PFSK-1 (cell line): ENCODE results near the gene RMP24.

Source experiments
- POLR2AphosphoS5 ChIP-seq: IDR thresholded peaks from 2 replicates; pipeline ENCODE4 v1.6.1; 2012; ENCODE audit warnings: low read depth, mild to moderate bottlenecking, control low read depth, low read length, moderate library complexity
- REST ChIP-seq, 2 experiments: IDR thresholded peaks; 2 replicates each; pipeline versions ENCODE4 v1.6.1 to v1.8.0; 2011 to 2012; ENCODE audit warnings: low read depth in 2 of 2, low read length in 2 of 2, control low read depth in 1 of 2, inconsistent platforms in 1 of 2, mild to moderate bottlenecking in 1 of 2, moderate library complexity in 1 of 2; ENCODE audit not compliant: insufficient read depth in 1 of 2
- TAF1 ChIP-seq: IDR thresholded peaks from 2 replicates; pipeline ENCODE4 v1.6.1; 2012; ENCODE audit warnings: low read length, control low read depth, borderline replicate concordance; ENCODE audit not compliant: insufficient read depth

- TF ChIP-seq POLR2AphosphoS5: no peak
- no peak for TF ChIP-seq TAF1
- no peak for TF ChIP-seq REST (IDR thresholded peaks at IDR 0.05; ENCODE audit: insufficient read depth in 1 of 2, low read depth in 2 of 2, low read length in 2 of 2)
These were observed 18.8 kb upstream of the RMP24 start for GRCh38 chr18:35953688-35954087.
